HEK293 (cell line): ENCODE data around the gene SMIM38.
A peak's percentile ranks its signal among the peaks of the same experiment; 100 is the strongest.

ENCODE experiments used
- CTCF ChIA-PET: fragments of 350-600 bp; formaldehyde crosslinking; extraction: SDS; loops from one replicate; lab custom pipeline; 2021; ENCODE audit warnings: antibody characterized with exemption; lab: Yijun Ruan, JAX
- POLR2A ChIA-PET: fragments of 300-600 bp; formaldehyde crosslinking; extraction: SDS; loops from one replicate; lab custom pipeline; 2020; ENCODE audit warnings: antibody characterized with exemption, inconsistent platforms; lab: Yijun Ruan, JAX
- H3K27ac ChIP-seq: fragments of 200-500 bp; sonication (Bioruptor generic); 2 replicates; pipeline ENCODE4 v1.5.1; 2014; ENCODE audit warnings: low read depth, low read length, control low read depth, inconsistent platforms; ENCODE audit errors: extremely low read depth
- H3K36me3 ChIP-seq, 2 experiments: fragments of 200-500 bp in 1 of 2; sonication (Bioruptor generic) in 1 of 2; 1 replicate in 1 of 2; 2 replicates in 1 of 2; pipeline ENCODE4 v1.5.1; 2014 to 2017; ENCODE audit warnings: inconsistent platforms in 2 of 2, low read length in 2 of 2; ENCODE audit not compliant: control insufficient read depth in 2 of 2, insufficient read depth in 1 of 2
- H3K4me1 ChIP-seq: fragments of 200-500 bp; sonication (Bioruptor generic); 2 replicates; pipeline ENCODE4 v1.5.1; 2014; ENCODE audit warnings: mild to moderate bottlenecking, low read length, inconsistent platforms; ENCODE audit not compliant: control insufficient read depth, insufficient read depth
- H3K4me3 ChIP-seq: 2 replicates; pipeline ENCODE4 v1.5.1; 2011; ENCODE audit warnings: low read depth, mild to moderate bottlenecking, control low read depth, low read length, moderate library complexity
- H3K9me3 ChIP-seq: fragments of 200-500 bp; sonication (Bioruptor generic); 2 replicates; pipeline ENCODE4 v1.5.1; 2014; ENCODE audit warnings: low read depth, low read length, inconsistent platforms; ENCODE audit not compliant: control insufficient read depth, insufficient read depth
- BCL11A ChIP-seq: fragments of 450-650 bp; formaldehyde crosslinking; IDR thresholded peaks from 2 replicates; pipeline ENCODE4 v1.5.1; 2016; ENCODE audit warnings: low read depth, missing biosample characterization, missing genetic modification characterization
- CTCF ChIP-seq: fragments of 450-650 bp; formaldehyde crosslinking; IDR thresholded peaks from 2 replicates; pipeline ENCODE4 v1.5.1; 2016; ENCODE audit warnings: missing biosample characterization, missing genetic modification characterization
- SP2 ChIP-seq: fragments of 450-650 bp; formaldehyde crosslinking; IDR thresholded peaks from 2 replicates; pipeline ENCODE4 v1.5.1; 2016; ENCODE audit warnings: missing biosample characterization, missing genetic modification characterization
- TSHZ1 ChIP-seq: fragments of 450-650 bp; formaldehyde crosslinking; IDR thresholded peaks from 2 replicates; pipeline ENCODE4 v1.5.1; 2016; ENCODE audit warnings: missing biosample characterization, missing genetic modification characterization, borderline replicate concordance
- ZBTB44 ChIP-seq: fragments of 450-650 bp; IDR thresholded peaks from 2 replicates; pipeline ENCODE4 v1.5.1; 2018; ENCODE audit warnings: missing biosample characterization, mild to moderate bottlenecking, missing genetic modification characterization
- ZBTB6 ChIP-seq: fragments of 450-650 bp; formaldehyde crosslinking; IDR thresholded peaks from 2 replicates; pipeline ENCODE4 v1.5.1; 2017; ENCODE audit warnings: missing biosample characterization, missing genetic modification characterization
- ZFP3 ChIP-seq: fragments of 450-650 bp; formaldehyde crosslinking; IDR thresholded peaks from 2 replicates; pipeline ENCODE4 v1.5.1; 2016; ENCODE audit warnings: low read depth, missing biosample characterization, missing genetic modification characterization
- ZNF146 ChIP-seq: fragments of 450-650 bp; formaldehyde crosslinking; IDR thresholded peaks from 2 replicates; pipeline ENCODE4 v1.5.1; 2016; ENCODE audit warnings: missing biosample characterization, missing genetic modification characterization
- ZNF175 ChIP-seq: fragments of 450-650 bp; formaldehyde crosslinking; IDR thresholded peaks from 2 replicates; pipeline ENCODE4 v1.5.1; 2016; ENCODE audit warnings: missing biosample characterization, missing genetic modification characterization
- ZNF596 ChIP-seq: fragments of 450-650 bp; IDR thresholded peaks from 2 replicates; pipeline ENCODE4 v1.5.0; 2018; ENCODE audit warnings: missing biosample characterization, mild to moderate bottlenecking, missing genetic modification characterization, moderate library complexity
- ZNF610 ChIP-seq: fragments of 450-650 bp; formaldehyde crosslinking; IDR thresholded peaks from 2 replicates; pipeline ENCODE4 v1.5.1; 2016; ENCODE audit warnings: missing biosample characterization, missing genetic modification characterization, borderline replicate concordance
- ZNF658 ChIP-seq: fragments of 450-650 bp; formaldehyde crosslinking; IDR thresholded peaks from 2 replicates; pipeline ENCODE4; 2016; ENCODE audit warnings: missing biosample characterization, missing genetic modification characterization
- ZNF830 ChIP-seq: fragments of 450-650 bp; IDR thresholded peaks from 2 replicates; pipeline ENCODE4 v1.5.0; 2018; ENCODE audit warnings: missing biosample characterization, missing genetic modification characterization, low read depth, mild to moderate bottlenecking, moderate library complexity
- ZSCAN18 ChIP-seq: fragments of 450-650 bp; formaldehyde crosslinking; IDR thresholded peaks from 2 replicates; pipeline ENCODE4 v1.5.1; 2016; ENCODE audit warnings: missing biosample characterization, missing genetic modification characterization

The SMIM38 gene

GRCh38 chr11:69127884-69128283, 27.9 kb upstream of the SMIM38 start:
- ChIA-PET CTCF (no interaction called here), POLR2A (no interaction called here)
- no peaks in the 10 kb centered on the region for H3K9me3 ChIP-seq
- TF ChIP-seq ZNF830 (no peak), BCL11A (tag by site-specific recombination) (no peak), ZSCAN18 (no peak), SP2 (tag by site-specific recombination) (no peak), TSHZ1 (no peak), ZFP3 (tag by site-specific recombination) (no peak), ZNF610 (tag by site-specific recombination) (no peak), ZNF596 (tag by site-specific recombination) (no peak), CTCF (tag by site-specific recombination) (no peak), ZNF658 (tag by site-specific recombination) (no peak), ZBTB6 (tag by site-specific recombination) (no peak), ZBTB44 (tag by site-specific recombination) (no peak)
- no peak overlapping the region for H3K27ac ChIP-seq
- no peak overlapping the region for H3K4me3 ChIP-seq
- H3K36me3 ChIP-seq, result no peaks in the 10 kb centered on the region
- H3K4me1 ChIP-seq, result no peaks in the 10 kb centered on the region

GRCh38 chr11:69129053-69129452, 26.7 kb upstream of the SMIM38 start:
- no peak for TF ChIP-seq ZNF175 (tag by site-specific recombination)
- peak; percentile 87 for TF ChIP-seq ZNF146 (tag by site-specific recombination)
- ChIA-PET CTCF (no interaction called here), POLR2A (no interaction called here)

More at GRCh38 chr11:69129053-69129452, 26.7 kb upstream of the SMIM38 start:
- Histone ChIP-seq H3K36me3 (no peaks in the 10 kb centered on the region), H3K4me1 (no peaks in the 10 kb centered on the region), H3K4me3 (no peak overlapping the region), H3K27ac (no peak overlapping the region), H3K9me3 (no peaks in the 10 kb centered on the region)
